D721Med (cell line): ENCODE results near the gene GAS7.

ENCODE experiments used
- DNase-seq: peaks from one replicate; pipeline ENCODE4 v3.0.0; 2011; ENCODE audit warnings: low spot score; ENCODE audit not compliant: insufficient read length
- FAIRE-seq: peaks from 2 replicates; lab custom pipeline; 2011; peaks lifted over from hg19 to GRCh38; lab: Jason Lieb, UNC
- CTCF ChIP-seq: IDR thresholded peaks from 2 replicates; pipeline ENCODE4 v1.5.1; 2012; ENCODE audit warnings: mild to moderate bottlenecking, control low read depth; ENCODE audit not compliant: insufficient read depth; ENCODE audit errors: missing control alignments

GAS7 gene

DNA sequence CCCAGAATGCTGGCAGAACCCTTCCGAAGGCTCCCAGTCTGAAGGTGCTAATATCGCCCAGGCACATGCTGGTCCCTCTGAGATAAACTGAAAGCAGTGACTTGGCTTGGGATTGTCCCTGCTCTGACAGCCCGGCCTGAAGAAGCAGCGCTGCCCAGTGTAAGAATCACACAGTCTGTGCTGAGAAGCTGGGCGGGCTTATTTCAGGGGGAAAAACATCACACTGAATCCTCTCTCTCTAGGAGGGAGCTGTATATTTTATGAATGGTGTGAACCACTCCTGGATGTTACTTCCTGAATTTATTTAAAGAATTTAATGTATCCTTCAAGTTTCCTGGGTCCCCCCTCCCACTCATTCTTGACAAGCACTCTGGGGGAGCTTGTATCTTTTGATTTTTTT lies 36.3 kb downstream of the GAS7 start:
- TF ChIP-seq CTCF, result no peak
- FAIRE-seq (no peak), DNase-seq (no peak)

- TF ChIP-seq CTCF, result no peak
- no peak for FAIRE-seq
- no peak for DNase-seq
Measured at GRCh38 chr17:10161386-10161785, 37.0 kb downstream of the GAS7 start.

- FAIRE-seq (no peak), DNase-seq (no peak)
- TF ChIP-seq CTCF, result no peak
Measured at GRCh38 chr17:10156948-10157607, 41.3 kb downstream of the GAS7 start.

DNA sequence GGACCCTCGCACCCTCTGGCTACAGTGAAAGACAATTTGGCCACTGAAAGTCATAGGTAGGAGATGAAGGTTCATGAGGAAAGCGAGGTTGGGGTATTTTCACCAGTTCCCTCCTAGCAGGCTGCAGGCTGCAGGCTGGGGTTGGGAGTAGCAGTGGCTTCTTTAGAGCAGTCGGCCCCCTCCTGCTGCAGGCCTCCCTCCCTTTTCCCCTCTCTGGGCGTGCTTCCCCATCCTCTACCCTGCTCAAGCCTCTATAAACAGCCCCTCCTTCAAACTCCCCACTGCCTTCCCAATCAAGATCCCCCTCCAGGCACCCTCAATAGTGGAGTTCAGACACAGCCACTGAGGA lies 41.8 kb downstream of the GAS7 start:
- no peak for TF ChIP-seq CTCF
- no peak for DNase-seq

GRCh38 chr17:10156077-10156435 lies 42.4 kb downstream of the GAS7 start:
- DNase-seq (no peak), FAIRE-seq (no peak)
- TF ChIP-seq CTCF, result no peak

More for the DNA sequence above, 41.8 kb downstream of the GAS7 start:
- FAIRE-seq, result no peak

- DNase-seq, result no peak
- no peak for FAIRE-seq
- TF ChIP-seq CTCF, result no peak
Measured at GRCh38 chr17:10155371-10156076, 42.9 kb downstream of the GAS7 start.

- FAIRE-seq (no peak), DNase-seq (no peak)
- TF ChIP-seq CTCF, result no peak
Measured at GRCh38 chr17:10151667-10152496, 46.5 kb downstream of the GAS7 start.
